Parietal lobe (tissue), 2 donors: ENCODE measurements around the gene OR2T34. TPM values are rescaled to one million over a fixed set of nuclear protein-coding genes. Genes with fewer than 3 reads are reported as not detected.

Experiments used
- small RNA-seq: library from RNA; depleted of rRNA; stranded (forward); fragments of <200 nt; gene quantifications from one replicate; pipeline ENCODE3, GENCODE V24; 2014; ENCODE audit warnings: low replicate concordance
- total RNA-seq: library from RNA; depleted of rRNA; stranded (reverse); fragments of >200 nt; gene quantifications from one replicate; pipeline ENCODE4 v1.2.3, GENCODE V29; 2014

Gene OR2T34, protein sequence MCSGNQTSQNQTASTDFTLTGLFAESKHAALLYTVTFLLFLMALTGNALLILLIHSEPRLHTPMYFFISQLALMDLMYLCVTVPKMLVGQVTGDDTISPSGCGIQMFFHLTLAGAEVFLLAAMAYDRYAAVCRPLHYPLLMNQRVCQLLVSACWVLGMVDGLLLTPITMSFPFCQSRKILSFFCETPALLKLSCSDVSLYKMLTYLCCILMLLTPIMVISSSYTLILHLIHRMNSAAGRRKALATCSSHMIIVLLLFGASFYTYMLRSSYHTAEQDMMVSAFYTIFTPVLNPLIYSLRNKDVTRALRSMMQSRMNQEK
- not detected for total RNA-seq

DNA sequence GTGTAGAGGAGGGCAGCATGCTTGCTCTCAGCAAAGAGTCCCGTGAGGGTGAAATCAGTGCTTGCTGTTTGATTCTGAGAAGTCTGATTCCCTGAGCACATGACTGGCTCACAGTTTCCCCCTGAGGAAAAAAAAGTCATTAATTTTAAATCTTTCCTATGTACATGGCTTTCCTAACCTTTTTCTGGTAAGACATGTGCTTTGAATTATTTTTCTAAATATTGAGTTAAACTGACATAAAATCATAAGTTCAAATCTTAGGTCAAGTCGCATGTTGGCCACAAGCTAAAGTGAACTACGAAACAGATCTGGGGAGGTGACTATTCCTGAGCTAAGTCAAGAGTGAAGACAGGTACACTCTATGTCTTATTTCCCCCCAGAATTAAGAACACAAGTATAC is at the start of gene OR2T34:
TSS of gene OR2T34 (minus strand) at position 101 of the 400 bp plus-strand sequence. CDS start at position 101, 0 bp downstream.

DNA sequence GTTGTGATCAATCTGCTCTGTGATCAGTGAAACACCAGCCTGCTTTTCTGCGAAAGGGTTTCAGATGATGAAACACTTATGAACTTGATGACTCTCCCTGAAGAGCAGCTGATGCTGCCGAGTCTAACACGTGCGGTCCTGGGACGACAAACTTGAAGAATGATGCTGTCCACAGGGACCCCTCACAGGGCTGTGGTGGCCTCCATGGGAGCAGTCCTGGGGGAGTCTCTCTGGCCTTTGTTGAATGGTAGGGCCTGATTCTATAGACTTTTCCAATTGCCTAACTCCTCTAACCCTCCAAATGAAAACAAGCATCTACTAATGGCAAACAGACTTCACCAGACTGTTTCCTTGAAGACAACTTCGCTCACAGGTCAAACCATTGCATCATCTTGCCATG is 23.0 kb upstream of the OR2T34 start, which contains the start of gene OR2T10:
TSS of gene OR2T10 (minus strand) at position 112 of the 400 bp plus-strand sequence. CDS start 3,932 bp downstream, outside the sequence.

DNA sequence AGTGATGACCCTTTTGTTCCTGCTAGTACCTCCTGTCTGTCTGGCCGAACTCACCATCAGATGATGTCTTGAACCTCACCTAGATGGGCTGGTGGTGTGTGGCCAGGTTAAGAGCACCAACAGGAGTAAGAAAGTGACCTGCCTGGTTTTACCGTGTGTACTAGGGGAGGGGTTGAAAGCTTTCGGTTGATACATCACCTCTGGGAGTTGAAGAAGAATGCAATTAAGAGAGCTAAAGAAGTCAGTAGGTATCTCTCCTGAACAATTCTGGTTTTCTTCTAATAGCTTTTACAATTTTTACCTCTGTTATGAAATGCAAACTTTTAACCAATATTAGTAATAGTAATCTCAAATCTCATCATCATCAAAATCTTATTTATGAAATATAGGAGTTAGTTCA is 11.9 kb downstream of the OR2T34 start, which contains the start of gene OR2T29:
TSS of gene OR2T29 (minus strand) at position 101 of the 400 bp plus-strand sequence. CDS start 3,281 bp downstream, outside the sequence.

Small RNA genes lying within 50 kb of the gene (small RNA-seq; reads per million reads assigned to genes)
- not detected for gene RF00019

Other genes with a start within 250 kb of the OR2T34 start
- gene OR14C36, start 226.0 kb downstream of the OR2T34 start, total RNA-seq = not detected
- gene OR2T4, start 213.1 kb downstream of the OR2T34 start, total RNA-seq = not detected
- not detected for gene OR2T6, start 199.0 kb downstream of the OR2T34 start, total RNA-seq
- not detected for gene OR2T1, start 171.7 kb downstream of the OR2T34 start, total RNA-seq
- not detected for gene OR2T2, start 129.1 kb downstream of the OR2T34 start, total RNA-seq
- not detected for gene OR2T3, start 101.4 kb downstream of the OR2T34 start, total RNA-seq
- gene OR2T5, start 86.2 kb downstream of the OR2T34 start, total RNA-seq = not detected
- gene OR2G6, start 66.7 kb downstream of the OR2T34 start, total RNA-seq = not detected
- not detected for gene OR2T29, start 12.0 kb downstream of the OR2T34 start, total RNA-seq
- not detected for gene OR2T10, start 22.9 kb upstream of the OR2T34 start, total RNA-seq
- not detected for gene OR2T11, start 60.3 kb upstream of the OR2T34 start, total RNA-seq
- not detected for gene OR2T35, start 70.5 kb upstream of the OR2T34 start, total RNA-seq
- gene OR2T27, start 80.8 kb upstream of the OR2T34 start, total RNA-seq = not detected
- gene OR14I1, start 128.0 kb upstream of the OR2T34 start, total RNA-seq = not detected
- not detected for gene LYPD8, start 181.0 kb upstream of the OR2T34 start, total RNA-seq